Stomach (tissue), 4 donors: ENCODE measurements around the gene ITIH3.

Experiments
- EP300 ChIP-seq: sonication (generic); formaldehyde crosslinking; IDR thresholded peaks from one replicate; pipeline ENCODE4 v1.6.1; 2017; ENCODE audit warnings: antibody characterized with exemption
- POLR2A ChIP-seq, 4 donors: fragments of 450-650 bp; IDR thresholded peaks; one replicate each; pipeline ENCODE4 v1.6.1; 2016; ENCODE audit warnings: antibody characterized with exemption in 4 of 4, control low read depth in 2 of 4, mild to moderate bottlenecking in 1 of 4, moderate library complexity in 1 of 4
- TF ChIP-seq, protein P1 (sequence below), 7 experiments: fragments of 450-650 bp in 4 of 7; fragments of 200-600 bp in 3 of 7; sonication (generic) in 3 of 7; IDR thresholded peaks; one replicate each; pipeline ENCODE4 v1.5.1; 2016 to 2019; ENCODE audit warnings: antibody characterized with exemption in 7 of 7, control low read depth in 2 of 7, mild to moderate bottlenecking in 1 of 7

DNA sequence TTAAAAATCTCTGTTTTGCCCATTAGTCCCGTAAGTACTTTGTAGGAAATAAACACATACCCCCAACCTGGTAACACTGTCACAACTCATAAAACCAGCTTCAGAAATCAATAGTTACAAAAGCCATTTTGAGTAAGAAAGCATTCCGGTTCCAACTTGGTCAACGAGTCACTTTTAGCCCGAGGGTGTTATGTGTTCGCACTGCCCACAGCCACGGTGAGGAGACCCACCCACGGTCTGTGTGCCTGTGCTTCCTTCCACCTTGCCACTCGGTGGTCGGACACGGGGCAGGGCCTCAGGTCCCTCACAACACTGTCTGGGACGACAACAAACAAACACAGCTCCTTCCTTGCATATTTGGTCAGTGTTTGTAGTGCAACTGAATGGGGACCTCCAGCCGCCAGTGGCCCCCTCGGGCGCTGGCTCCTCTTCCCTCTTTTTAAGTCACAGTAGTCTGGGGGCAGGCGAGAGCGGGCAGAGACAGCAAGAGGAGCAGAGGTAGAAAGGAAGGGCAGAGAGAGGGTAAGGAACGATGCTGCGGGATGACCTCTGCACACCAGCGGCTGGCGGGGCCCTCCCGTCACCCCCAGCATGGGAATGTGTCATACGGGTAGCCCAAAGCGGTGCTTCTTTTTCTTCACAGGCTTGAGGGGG is 45.4 kb downstream of the ITIH3 start:
- TF ChIP-seq, protein P1, sequence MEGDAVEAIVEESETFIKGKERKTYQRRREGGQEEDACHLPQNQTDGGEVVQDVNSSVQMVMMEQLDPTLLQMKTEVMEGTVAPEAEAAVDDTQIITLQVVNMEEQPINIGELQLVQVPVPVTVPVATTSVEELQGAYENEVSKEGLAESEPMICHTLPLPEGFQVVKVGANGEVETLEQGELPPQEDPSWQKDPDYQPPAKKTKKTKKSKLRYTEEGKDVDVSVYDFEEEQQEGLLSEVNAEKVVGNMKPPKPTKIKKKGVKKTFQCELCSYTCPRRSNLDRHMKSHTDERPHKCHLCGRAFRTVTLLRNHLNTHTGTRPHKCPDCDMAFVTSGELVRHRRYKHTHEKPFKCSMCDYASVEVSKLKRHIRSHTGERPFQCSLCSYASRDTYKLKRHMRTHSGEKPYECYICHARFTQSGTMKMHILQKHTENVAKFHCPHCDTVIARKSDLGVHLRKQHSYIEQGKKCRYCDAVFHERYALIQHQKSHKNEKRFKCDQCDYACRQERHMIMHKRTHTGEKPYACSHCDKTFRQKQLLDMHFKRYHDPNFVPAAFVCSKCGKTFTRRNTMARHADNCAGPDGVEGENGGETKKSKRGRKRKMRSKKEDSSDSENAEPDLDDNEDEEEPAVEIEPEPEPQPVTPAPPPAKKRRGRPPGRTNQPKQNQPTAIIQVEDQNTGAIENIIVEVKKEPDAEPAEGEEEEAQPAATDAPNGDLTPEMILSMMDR (IDR thresholded peaks at IDR 0.05), result no peak
- no peak for TF ChIP-seq POLR2A (IDR thresholded peaks at IDR 0.05)
- TF ChIP-seq EP300, result no peak
